Mesothelial cell of epicardium (in vitro differentiated cells): ENCODE data around the gene SLC22A5. TPM values are rescaled to one million over a fixed set of nuclear protein-coding genes. Genes with fewer than 3 reads are reported as not detected.

Experiments
- DNase-seq, 2 experiments: peaks; one replicate each; pipeline ENCODE4 v3.0.0; 2021; ENCODE audit warnings: low spot score in 2 of 2; ENCODE audit not compliant: unreplicated experiment in 2 of 2
- H3K27ac Mint-ChIP-seq: 2 replicates; pipeline ENCODE4 v1.8.0; 2021; ENCODE audit warnings: mixed read lengths
- H3K27me3 Mint-ChIP-seq: 2 replicates; pipeline ENCODE4 v1.8.0; 2021; ENCODE audit warnings: low read depth, mixed read lengths
- H3K36me3 Mint-ChIP-seq: 2 replicates; pipeline ENCODE4 v1.8.0; 2021; ENCODE audit warnings: mixed read lengths
- H3K4me1 Mint-ChIP-seq: 2 replicates; pipeline ENCODE4 v1.8.0; 2021; ENCODE audit warnings: mixed read lengths
- H3K4me3 Mint-ChIP-seq: 2 replicates; pipeline ENCODE4 v1.8.0; 2021; ENCODE audit warnings: mild to moderate bottlenecking, moderate library complexity, mixed read lengths
- H3K9me3 Mint-ChIP-seq: 2 replicates; pipeline ENCODE4 v1.8.0; 2021; ENCODE audit warnings: mixed read lengths
- total RNA-seq: library from RNA; stranded (reverse); gene quantifications from 3 replicates; pipeline ENCODE4 v1.2.1, GENCODE V29; 2021
- TF ChIP-seq, protein P1 (sequence below): fragments of 200-600 bp; sonication (generic); IDR thresholded peaks from one replicate; pipeline ENCODE4 v1.5.0; 2021; ENCODE audit warnings: antibody characterized with exemption; ENCODE audit not compliant: unreplicated experiment

Gene SLC22A5
- 27.7 to 31.1 TPM (median 30.8 TPM) in 3 replicates for total RNA-seq

DNA sequence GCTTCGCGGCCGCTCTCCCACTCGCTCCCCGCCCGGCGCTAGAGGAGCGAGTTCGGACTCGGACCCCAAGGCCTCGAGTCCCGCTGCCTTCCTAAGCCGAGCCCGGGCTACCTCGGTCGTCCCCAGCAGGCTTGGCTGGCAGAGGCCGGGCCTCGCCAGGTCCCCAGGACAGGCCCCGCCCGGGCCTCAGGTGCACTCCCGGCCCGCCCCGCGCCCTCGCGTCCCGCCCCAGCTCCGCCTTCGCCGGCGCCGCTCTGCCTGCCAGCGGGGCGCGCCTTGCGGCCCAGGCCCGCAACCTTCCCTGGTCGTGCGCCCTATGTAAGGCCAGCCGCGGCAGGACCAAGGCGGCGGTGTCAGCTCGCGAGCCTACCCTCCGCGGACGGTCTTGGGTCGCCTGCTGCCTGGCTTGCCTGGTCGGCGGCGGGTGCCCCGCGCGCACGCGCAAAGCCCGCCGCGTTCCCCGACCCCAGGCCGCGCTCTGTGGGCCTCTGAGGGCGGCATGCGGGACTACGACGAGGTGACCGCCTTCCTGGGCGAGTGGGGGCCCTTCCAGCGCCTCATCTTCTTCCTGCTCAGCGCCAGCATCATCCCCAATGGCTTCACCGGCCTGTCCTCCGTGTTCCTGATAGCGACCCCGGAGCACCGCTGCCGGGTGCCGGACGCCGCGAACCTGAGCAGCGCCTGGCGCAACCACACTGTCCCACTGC, at the start of gene SLC22A5:
SLC22A5 (plus strand) TSS at position 237 of the 707 bp plus-strand sequence; CDS start at position 500, 263 bp downstream.
- Mint-ChIP-seq H3K27me3 (no peaks in the 10 kb centered on the region), H3K36me3 (peaks cover 7% of the 10 kb centered on the region), H3K9me3 (peaks cover under 1% of the 10 kb centered on the region), H3K4me3 (peak within 1 kb of the TSS; percentile 74), H3K4me1 (peaks cover 41% of the 10 kb centered on the region), H3K27ac (peak within 1 kb of the TSS; percentile 94)
- TF ChIP-seq, protein P1, sequence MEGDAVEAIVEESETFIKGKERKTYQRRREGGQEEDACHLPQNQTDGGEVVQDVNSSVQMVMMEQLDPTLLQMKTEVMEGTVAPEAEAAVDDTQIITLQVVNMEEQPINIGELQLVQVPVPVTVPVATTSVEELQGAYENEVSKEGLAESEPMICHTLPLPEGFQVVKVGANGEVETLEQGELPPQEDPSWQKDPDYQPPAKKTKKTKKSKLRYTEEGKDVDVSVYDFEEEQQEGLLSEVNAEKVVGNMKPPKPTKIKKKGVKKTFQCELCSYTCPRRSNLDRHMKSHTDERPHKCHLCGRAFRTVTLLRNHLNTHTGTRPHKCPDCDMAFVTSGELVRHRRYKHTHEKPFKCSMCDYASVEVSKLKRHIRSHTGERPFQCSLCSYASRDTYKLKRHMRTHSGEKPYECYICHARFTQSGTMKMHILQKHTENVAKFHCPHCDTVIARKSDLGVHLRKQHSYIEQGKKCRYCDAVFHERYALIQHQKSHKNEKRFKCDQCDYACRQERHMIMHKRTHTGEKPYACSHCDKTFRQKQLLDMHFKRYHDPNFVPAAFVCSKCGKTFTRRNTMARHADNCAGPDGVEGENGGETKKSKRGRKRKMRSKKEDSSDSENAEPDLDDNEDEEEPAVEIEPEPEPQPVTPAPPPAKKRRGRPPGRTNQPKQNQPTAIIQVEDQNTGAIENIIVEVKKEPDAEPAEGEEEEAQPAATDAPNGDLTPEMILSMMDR = no peak
- peak; percentile 58 to 73 for DNase-seq

DNA sequence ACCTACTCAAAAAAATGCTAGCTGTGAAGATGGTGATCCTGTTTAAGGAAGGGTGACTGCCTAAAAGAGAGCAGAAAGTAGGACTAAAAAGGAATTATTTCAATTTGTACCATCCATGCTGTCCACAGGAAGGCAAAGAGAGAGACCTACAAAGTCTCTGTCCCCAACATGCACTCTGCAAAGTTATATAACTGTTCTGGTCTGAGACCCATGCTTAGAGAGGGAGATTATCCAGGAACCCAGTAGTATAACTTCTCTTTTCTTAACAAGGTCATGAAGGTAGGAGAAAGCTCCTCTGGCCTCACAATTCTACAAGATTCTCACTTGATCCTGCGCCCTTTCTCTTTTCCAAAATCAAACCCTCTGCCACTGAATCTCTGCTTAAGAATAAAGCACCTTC, 49.5 kb upstream of the SLC22A5 start:
- no peaks in the 10 kb centered on the region for H3K9me3 Mint-ChIP-seq
- peaks cover 18% of the 10 kb centered on the region for H3K4me1 Mint-ChIP-seq
- no peak overlapping the region for H3K27ac Mint-ChIP-seq
- H3K36me3 Mint-ChIP-seq = peaks cover 3% of the 10 kb centered on the region
- no peak for DNase-seq
- TF ChIP-seq, protein P1 = no peak
- no peaks in the 10 kb centered on the region for H3K27me3 Mint-ChIP-seq
- no peak overlapping the region for H3K4me3 Mint-ChIP-seq

- Mint-ChIP-seq H3K9me3 (no peaks in the 10 kb centered on the region), H3K27me3 (no peaks in the 10 kb centered on the region), H3K4me1 (peaks cover 18% of the 10 kb centered on the region), H3K36me3 (peaks cover 3% of the 10 kb centered on the region), H3K27ac (no peak overlapping the region), H3K4me3 (no peak overlapping the region)
- TF ChIP-seq, protein P1 = no peak
- DNase-seq = no peak
Observed at GRCh38 chr5:132321109-132321721, 48.3 kb upstream of the SLC22A5 start.

DNA sequence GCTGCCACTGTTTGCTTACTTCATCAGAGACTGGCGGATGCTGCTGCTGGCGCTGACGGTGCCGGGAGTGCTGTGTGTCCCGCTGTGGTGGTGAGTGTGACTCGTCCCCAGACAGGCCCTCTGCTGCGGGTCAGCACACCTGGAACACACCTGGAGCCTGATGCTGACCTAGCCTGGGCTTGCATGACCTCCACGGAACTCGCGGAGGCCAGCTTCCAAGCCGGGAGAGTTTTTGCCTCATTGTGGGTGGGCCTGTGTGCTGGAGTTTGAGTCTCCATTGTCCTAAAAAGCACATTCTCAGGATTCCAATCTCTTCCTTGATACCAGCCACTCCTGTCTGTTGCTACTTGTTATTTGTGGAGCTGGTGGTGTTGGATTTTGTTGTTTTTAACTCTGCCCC, 47.2 kb upstream of the SLC22A5 start:
- peaks cover 3% of the 10 kb centered on the region for H3K36me3 Mint-ChIP-seq
- no peak overlapping the region for H3K4me3 Mint-ChIP-seq
- H3K27ac Mint-ChIP-seq = peak overlapping the region; percentile 83
- H3K9me3 Mint-ChIP-seq = no peaks in the 10 kb centered on the region
- peaks cover 18% of the 10 kb centered on the region for H3K4me1 Mint-ChIP-seq
- DNase-seq = no peak
- TF ChIP-seq, protein P1 = no peak
- no peaks in the 10 kb centered on the region for H3K27me3 Mint-ChIP-seq

GRCh38 chr5:132323202-132323601, 46.3 kb upstream of the SLC22A5 start:
- H3K4me3 Mint-ChIP-seq = no peak overlapping the region
- peaks cover 23% of the 10 kb centered on the region for H3K4me1 Mint-ChIP-seq
- TF ChIP-seq, protein P1 = no peak
- peaks cover 3% of the 10 kb centered on the region for H3K36me3 Mint-ChIP-seq
- DNase-seq = no peak
- no peaks in the 10 kb centered on the region for H3K27me3 Mint-ChIP-seq
- H3K27ac Mint-ChIP-seq = peak overlapping the region; percentile 31
- H3K9me3 Mint-ChIP-seq = no peaks in the 10 kb centered on the region
